Neural progenitor cell (in vitro differentiated cells): Measurements from ENCODE around the gene PAM.

Experiments used
- EZH2 ChIP-seq: fragments of 200-600 bp; sonication (generic); IDR thresholded peaks from 2 replicates; pipeline ENCODE4 v1.6.1; 2017; ENCODE audit warnings: antibody characterized with exemption, mild to moderate bottlenecking, moderate library complexity
- EZH2phosphoT487 ChIP-seq: fragments of 200-600 bp; sonication (generic); IDR thresholded peaks from 2 replicates; pipeline ENCODE4 v1.6.1; 2017; ENCODE audit warnings: antibody characterized with exemption
- TF ChIP-seq, protein P1 (sequence below): fragments of 200-600 bp; sonication (generic); IDR thresholded peaks from 2 replicates; pipeline ENCODE4 v1.5.1; 2017; ENCODE audit warnings: antibody characterized with exemption, mild to moderate bottlenecking

- TF ChIP-seq EZH2: no peak
- TF ChIP-seq, protein P1, sequence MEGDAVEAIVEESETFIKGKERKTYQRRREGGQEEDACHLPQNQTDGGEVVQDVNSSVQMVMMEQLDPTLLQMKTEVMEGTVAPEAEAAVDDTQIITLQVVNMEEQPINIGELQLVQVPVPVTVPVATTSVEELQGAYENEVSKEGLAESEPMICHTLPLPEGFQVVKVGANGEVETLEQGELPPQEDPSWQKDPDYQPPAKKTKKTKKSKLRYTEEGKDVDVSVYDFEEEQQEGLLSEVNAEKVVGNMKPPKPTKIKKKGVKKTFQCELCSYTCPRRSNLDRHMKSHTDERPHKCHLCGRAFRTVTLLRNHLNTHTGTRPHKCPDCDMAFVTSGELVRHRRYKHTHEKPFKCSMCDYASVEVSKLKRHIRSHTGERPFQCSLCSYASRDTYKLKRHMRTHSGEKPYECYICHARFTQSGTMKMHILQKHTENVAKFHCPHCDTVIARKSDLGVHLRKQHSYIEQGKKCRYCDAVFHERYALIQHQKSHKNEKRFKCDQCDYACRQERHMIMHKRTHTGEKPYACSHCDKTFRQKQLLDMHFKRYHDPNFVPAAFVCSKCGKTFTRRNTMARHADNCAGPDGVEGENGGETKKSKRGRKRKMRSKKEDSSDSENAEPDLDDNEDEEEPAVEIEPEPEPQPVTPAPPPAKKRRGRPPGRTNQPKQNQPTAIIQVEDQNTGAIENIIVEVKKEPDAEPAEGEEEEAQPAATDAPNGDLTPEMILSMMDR: no peak
- no peak for TF ChIP-seq EZH2phosphoT487
Observed at GRCh38 chr5:102858808-102859207, 103.7 kb downstream of the PAM start.
